BJ (cell line): ENCODE results near the gene MAPK11. TPM values are rescaled to one million over a fixed set of nuclear protein-coding genes. Genes with fewer than 3 reads are reported as not detected.

Experiments
- CTCF ChIA-PET: fragments of 350-600 bp; formaldehyde crosslinking; extraction: SDS; loops from one replicate; lab custom pipeline; 2021; ENCODE audit warnings: antibody characterized with exemption, inconsistent platforms; lab: Yijun Ruan, JAX
- POLR2A ChIA-PET: fragments of 300-600 bp; sonication (Branson Sonifier 250); formaldehyde crosslinking; extraction: SDS; loops from one replicate; lab custom pipeline; 2021; ENCODE audit warnings: antibody characterized with exemption; lab: Charles Lee
- DNase-seq: peaks from one replicate; pipeline ENCODE4 v3.0.0-alpha.2; 2011; ENCODE audit warnings: low read depth
- H3K27me3 ChIP-seq: 2 replicates; pipeline ENCODE4 v1.6.0; 2011; ENCODE audit warnings: low read length; ENCODE audit not compliant: control insufficient read depth, insufficient read depth
- H3K36me3 ChIP-seq: 2 replicates; pipeline ENCODE4 v1.5.1; 2011; ENCODE audit warnings: low read length; ENCODE audit not compliant: control insufficient read depth, insufficient read depth
- H3K4me3 ChIP-seq: 2 replicates; pipeline ENCODE4 v1.5.1; 2011; ENCODE audit warnings: low read depth, mild to moderate bottlenecking, control low read depth, low read length
- CTCF ChIP-seq: IDR thresholded peaks from 2 replicates; pipeline ENCODE4 v1.5.1; 2011; ENCODE audit warnings: low read depth, mild to moderate bottlenecking, control low read depth, inconsistent platforms, low read length, moderate library complexity; ENCODE audit not compliant: insufficient read depth
- polyA plus RNA-seq: library from polyadenylated mRNA; depleted of rRNA; stranded (reverse); fragments of >200 nt; gene quantifications from 2 replicates; pipeline ENCODE4 v1.2.3, GENCODE V29; 2011

Gene MAPK11
- polyA plus RNA-seq, 1 experiment = 19.6 TPM

GRCh38 chr22:50314081-50314454 is 43.9 kb upstream of the MAPK11 start:
- ChIA-PET CTCF (interaction anchor here (4.3 kb wide), 1 partner anchor 12 kb away, joined by 23 read pairs; the partner anchor contains the start of gene DENND6B), POLR2A (no interaction called here)
- DNase-seq = no peak
- Histone ChIP-seq H3K36me3 (peaks cover 2% of the 10 kb centered on the region; the same call in 1 of the 2 replicates), H3K4me3 (no peak overlapping the region), H3K27me3 (no peaks in the 10 kb centered on the region)
- TF ChIP-seq CTCF = no peak

- no peak for DNase-seq
- POLR2A ChIA-PET = no interaction called here
- H3K36me3 ChIP-seq = peaks cover 2% of the 10 kb centered on the region; the same call in 1 of the 2 replicates
- H3K4me3 ChIP-seq = no peak overlapping the region
- CTCF ChIA-PET = interaction anchor here (4.3 kb wide), 1 partner anchor 12 kb away, joined by 23 read pairs; the partner anchor contains the start of gene DENND6B
- no peaks in the 10 kb centered on the region for H3K27me3 ChIP-seq
- no peak for TF ChIP-seq CTCF
Observed at GRCh38 chr22:50313600-50313999, 43.4 kb upstream of the MAPK11 start.

GRCh38 chr22:50313021-50313420 is 42.8 kb upstream of the MAPK11 start:
- Histone ChIP-seq H3K27me3 (no peaks in the 10 kb centered on the region), H3K4me3 (no peak overlapping the region), H3K36me3 (peaks cover 2% of the 10 kb centered on the region; the same call in 1 of the 2 replicates)
- no peak for DNase-seq
- POLR2A ChIA-PET = no interaction called here
- CTCF ChIA-PET = no interaction called here
- no peak for TF ChIP-seq CTCF

GRCh38 chr22:50312371-50312770 is 42.2 kb upstream of the MAPK11 start:
- POLR2A ChIA-PET = no interaction called here
- Histone ChIP-seq H3K36me3 (peaks cover 2% of the 10 kb centered on the region; the same call in 1 of the 2 replicates), H3K27me3 (no peaks in the 10 kb centered on the region), H3K4me3 (no peak overlapping the region)
- DNase-seq = no peak
- TF ChIP-seq CTCF = no peak
- CTCF ChIA-PET = no interaction called here

GRCh38 chr22:50311606-50312351 is 41.6 kb upstream of the MAPK11 start:
- DNase-seq = no peak
- Histone ChIP-seq H3K4me3 (no peak overlapping the region), H3K27me3 (no peaks in the 10 kb centered on the region), H3K36me3 (peaks cover 2% of the 10 kb centered on the region; the same call in 1 of the 2 replicates)
- CTCF ChIA-PET = interaction anchor here (0.6 kb wide), 1 partner anchor 15 kb away, joined by 3 read pairs; no protein-coding TSS in a partner anchor
- TF ChIP-seq CTCF = no peak
- POLR2A ChIA-PET = no interaction called here
